ENCODE measurements around the gene FGFR2.

Gene FGFR2

DNA sequence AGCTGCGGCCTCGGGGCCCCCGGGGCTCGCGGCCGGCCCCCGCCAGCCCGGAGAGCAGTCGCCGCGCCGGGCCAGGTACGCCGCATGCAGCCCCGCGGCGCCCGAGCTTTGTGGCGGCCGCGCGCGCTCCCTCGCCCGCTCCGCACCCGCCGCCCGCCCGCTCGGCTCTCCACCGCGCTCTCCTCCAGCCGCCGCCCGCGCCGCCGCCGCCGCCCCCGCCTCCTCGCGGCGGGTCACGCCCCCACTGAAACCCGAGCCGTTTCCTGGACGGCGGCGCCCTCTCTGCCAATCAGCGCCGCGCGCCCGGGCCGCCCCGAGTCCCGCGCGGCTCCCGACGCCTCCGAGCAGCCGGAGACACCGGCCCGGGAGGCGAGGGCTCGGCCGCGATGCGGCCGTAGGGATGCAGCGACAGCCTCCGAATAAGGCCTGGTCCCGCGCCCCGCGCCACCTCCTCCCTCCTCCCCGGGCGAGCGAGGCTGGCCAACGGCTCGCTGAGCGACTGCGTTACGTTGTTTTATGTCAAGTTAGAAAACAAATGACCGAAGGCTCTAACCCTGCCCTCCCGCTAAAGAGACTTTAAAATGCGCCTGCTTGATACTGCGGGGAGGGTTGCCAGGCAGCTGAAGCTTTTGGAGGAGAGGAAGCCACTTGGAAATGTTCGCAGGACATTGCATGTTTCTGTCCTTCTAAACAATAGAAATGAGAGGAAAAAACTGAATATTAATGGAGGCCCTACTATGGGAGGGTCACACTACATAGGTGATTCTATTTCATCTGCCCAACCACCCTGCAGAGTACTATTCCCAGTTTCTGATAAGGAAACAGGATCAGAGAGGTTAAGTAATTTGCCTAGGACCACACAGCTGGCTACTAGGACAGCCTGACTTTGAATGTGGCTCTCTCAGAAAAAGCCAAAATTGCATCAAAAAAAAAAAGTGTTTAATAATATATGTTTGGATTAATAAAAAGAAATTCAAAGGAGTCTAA, at the start of gene FGFR2:
Gene FGFR2 (minus strand): TSS at position 182 of the 987 bp plus-strand sequence. CDS start 4,627 bp downstream, outside the sequence.
- no peak for DNase-seq

DNA sequence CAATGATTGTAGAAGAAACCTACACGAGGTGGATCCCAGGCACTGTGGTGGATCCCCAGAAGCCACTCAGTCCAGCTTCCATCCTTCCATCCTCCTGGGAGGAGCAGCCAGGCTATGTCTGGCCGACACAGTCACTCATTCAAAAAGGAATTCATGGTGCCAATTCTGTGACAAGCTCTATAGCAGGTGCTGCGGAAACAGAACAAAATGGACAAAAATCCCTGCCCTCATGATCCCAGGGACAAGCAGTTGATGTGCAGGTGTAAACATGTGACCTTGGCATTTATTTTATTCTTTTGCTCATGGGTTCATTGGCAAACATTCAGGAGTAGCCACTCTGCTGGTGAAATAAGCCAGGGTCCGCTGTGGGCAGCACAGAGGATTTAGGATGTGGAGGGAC, 49.2 kb upstream of the FGFR2 start:
- no peak for DNase-seq

- DNase-seq: no peak
These were observed 47.5 kb upstream of the FGFR2 start for GRCh38 chr10:121645696-121646095.

- peak; percentile 15 for DNase-seq
These were observed 46.3 kb upstream of the FGFR2 start for GRCh38 chr10:121644501-121644900.

DNA sequence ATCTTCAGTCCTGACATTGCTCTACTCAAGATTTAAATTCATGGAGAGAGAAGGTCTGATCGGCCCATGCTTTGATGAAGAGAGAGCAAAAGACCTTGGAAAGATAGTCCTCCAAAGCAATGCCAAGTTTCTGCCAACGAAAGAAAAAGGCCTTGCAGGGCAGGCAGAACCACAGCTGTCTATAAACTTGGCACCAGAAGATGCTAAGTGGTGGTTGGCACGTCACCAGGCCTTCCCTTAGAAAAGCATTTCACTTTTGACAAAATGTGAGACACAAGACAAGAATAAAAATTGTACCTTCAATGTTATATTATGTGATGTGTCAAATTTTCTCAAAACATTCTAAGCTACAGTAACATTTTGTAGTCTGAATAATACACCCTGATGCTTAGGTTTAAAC, 42.0 kb upstream of the FGFR2 start:
- DNase-seq: no peak

DNA sequence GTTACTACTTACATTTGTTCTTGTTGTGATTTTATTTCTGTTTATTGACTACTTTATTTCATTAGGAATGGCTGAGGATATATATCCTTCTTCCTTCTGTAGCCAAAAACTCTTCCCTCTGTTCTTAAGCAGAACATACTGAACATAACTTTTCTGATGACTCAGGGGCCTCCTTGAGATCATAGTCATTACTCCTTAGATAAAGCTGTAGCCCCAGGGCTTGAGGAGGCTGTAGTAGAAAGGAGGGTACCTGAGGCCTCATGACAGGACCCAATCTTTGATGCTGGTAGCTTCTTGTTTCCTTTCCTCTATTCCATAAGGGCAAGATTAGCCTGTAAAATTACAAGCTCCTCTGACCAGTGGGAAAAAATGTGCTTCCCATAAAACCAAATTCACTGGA, 41.2 kb upstream of the FGFR2 start:
- DNase-seq: no peak

DNA sequence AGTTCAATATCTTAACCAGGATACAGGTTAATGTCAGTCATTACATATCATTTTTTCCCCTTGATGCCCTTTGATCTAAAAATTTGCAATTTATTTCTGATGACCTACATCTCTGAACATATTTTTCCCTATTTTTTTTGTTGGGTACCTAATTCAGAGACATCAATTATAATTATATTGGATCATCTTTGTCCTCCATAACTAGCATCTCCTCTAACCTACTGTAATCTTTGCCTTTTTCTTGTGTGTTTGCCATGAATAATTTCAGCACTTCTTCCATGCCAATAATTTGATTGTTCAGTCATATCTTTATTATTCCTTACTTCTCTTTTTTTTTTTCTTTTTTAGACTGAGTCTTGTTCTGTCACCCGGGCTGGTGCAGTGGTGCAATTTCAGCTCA, 39.2 kb upstream of the FGFR2 start:
- DNase-seq: no peak

GRCh38 chr10:121633056-121633455, 34.8 kb upstream of the FGFR2 start:
- no peak for DNase-seq

DNA sequence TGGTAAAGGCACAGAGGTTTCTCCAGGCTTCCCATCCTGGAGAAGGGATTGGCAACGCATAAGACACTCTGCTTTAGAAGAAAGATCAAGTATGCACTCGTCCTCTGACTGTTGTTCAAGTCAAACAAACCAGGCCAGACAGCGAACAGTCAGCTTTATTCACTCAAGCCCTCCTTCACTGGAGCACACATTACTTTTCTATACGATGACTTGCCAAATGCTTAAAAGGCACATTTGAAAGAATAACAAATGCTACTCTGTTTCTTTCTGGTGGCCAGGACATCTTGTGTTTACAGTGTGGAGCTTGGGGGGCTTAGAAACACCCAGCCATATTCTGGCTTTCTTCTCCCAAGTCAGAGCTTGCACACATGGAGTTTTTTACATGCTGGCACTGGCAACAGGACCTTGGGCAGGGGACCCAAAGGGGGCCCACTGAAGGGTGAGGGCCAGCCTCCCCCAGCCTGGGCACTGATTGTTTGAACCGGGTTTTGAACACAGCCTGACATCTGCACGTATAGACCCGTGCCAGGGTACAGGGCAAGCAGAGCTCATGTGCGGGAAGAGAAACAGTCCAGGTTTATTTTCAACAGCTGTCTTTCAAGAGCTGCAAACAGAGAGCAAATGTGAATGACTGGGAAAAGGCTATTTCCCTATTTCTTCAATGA, 33.3 kb upstream of the FGFR2 start:
- DNase-seq: no peak

DNA sequence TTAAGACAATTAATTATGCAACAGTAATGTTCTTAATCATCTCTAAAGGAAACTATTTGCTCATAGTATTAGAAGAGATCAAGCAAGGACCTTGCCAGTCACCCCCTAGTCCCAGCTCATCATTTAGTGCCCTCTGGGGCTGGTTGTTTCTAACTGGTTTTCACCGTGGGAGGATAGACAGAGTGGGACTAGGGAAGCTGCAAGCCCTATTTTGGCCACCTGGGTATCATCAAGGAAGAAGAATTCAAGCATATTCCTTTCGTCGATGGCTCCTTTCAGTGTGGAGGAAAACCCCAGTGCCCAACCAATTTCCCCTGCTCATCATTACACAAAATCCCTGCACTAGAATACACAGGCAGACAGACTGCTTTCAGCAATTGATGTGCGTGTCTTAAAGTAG, 30.6 kb upstream of the FGFR2 start:
- no peak for DNase-seq

DNA sequence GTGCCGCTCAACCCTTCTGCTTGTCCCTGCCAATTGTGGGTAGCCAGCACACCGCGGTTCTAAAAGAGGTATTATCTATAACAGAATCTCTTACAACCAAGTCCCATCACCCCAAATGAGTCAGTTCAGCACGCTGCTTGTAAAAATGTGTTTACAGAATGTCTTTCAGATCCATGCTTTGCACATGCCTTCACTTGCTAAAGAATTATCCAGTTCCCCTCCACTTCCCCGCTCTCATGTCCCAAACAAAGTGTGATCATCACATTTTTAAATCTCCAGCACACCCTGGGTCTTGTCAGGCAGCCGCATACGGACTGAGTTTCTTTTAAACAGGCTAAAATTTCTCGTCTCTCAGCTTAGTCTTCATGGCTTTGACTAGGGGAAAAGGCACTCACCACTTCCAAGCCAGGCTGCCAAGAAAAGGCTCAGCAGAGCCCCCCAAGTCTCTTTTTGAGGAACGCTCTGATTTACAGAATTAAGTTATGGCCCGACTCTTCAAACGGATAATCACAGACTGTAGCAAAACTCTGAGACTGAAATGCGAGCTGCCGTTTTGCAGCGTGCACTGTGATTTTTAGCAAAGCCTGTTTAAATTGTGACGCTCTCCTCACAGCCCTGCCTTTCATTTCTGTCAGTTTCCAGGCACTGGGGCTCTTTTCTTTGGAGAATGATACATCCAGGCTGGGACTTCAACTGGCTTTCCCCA, 29.8 kb upstream of the FGFR2 start:
- no peak for DNase-seq

GRCh38 chr10:121624836-121625486, 26.7 kb upstream of the FGFR2 start:
- DNase-seq: no peak

GRCh38 chr10:121618906-121619305, 20.7 kb upstream of the FGFR2 start:
- no peak for DNase-seq

DNA sequence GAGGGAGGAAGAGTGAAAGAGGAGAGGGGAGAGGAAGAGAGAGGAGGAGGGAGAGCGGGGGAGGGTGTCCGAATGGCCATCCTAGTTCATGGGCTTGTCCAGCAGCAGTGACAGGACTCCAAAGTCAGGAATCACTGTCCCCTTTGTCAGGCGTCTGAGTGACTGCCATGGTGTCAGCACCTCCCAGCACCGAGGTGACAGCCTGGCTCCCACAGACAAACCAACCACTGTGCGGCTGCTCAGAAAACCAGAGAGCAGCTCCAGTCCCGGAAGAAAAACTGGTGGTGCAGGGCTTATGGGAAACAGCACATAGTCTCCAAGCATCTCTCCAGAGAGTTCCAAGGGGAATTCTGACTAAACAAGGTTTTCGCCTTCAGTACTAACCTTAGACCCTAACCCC, 18.9 kb upstream of the FGFR2 start:
- DNase-seq: no peak

- no peak for DNase-seq
These were observed 18.0 kb upstream of the FGFR2 start for GRCh38 chr10:121616291-121616690.

GRCh38 chr10:121615836-121616235, 17.6 kb upstream of the FGFR2 start:
- DNase-seq: no peak

- no peak for DNase-seq
These were observed 17.2 kb upstream of the FGFR2 start for GRCh38 chr10:121615435-121615793.

DNA sequence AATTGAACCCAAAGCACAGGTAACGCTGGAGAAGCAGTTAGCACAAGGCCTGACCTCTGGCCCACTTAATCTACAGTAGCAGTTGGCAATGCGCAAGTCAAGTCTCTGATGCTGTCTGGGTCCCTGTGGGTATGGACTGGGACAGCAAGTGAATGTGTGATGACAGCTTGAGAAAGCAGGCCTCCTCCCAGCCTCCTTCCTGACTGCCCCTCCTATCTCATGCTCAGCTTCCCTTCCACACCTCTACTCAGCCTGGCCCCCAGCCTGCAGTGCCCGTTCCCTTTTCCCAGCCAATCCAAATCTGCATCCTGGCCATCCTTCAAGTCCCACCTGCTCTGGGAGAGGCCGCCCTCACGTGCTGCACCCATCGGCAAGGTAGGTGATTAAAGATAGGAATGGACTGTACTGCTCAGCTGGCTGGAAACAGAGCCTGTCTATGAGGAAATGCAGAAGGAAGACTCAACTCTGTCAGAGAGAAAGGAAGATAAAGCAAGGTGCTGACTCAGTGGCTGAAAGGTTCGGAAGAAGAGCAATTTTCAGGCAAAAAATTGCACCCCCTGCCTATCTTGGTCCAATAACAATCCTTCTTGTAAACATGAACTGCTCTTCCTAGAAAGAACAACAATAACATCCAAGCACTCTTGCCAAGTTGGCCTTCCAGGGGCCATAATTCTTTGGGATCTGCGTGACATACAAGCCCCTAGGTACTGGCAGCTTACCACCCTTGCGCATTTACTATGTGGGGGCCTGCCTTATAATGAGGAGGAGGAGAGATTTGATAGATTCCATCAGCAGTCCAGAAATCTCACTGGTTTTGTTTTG, 16.6 kb upstream of the FGFR2 start:
- no peak for DNase-seq

- no peak for DNase-seq
These were observed 15.2 kb upstream of the FGFR2 start for GRCh38 chr10:121613456-121613855.

- DNase-seq: no peak
These were observed 13.3 kb upstream of the FGFR2 start for GRCh38 chr10:121611393-121612159.

- DNase-seq: no peak
These were observed 12.6 kb upstream of the FGFR2 start for GRCh38 chr10:121610798-121611323.

All from DMS79 (cell line).